Stimulated activated CD8-positive, alpha-beta memory T cell treated with anti-CD3 and anti-CD28 coated beads, Interleukin-4, amount 100 ng/mL, for 1 hour (primary cell): Measurements from ENCODE around the gene NOTCH2.
"Not testable (repeated sequence)": the region's sequence is repeated elsewhere in the genome, so short reads cannot be mapped to it uniquely, and the experiment has no call there.

Experiments
- DNase-seq, 2 donors: peaks; one replicate each; pipeline ENCODE4 v3.0.0-alpha.2; 2020; ENCODE audit warnings: low read depth in 2 of 2, low spot score in 1 of 2

NOTCH2 gene

DNA sequence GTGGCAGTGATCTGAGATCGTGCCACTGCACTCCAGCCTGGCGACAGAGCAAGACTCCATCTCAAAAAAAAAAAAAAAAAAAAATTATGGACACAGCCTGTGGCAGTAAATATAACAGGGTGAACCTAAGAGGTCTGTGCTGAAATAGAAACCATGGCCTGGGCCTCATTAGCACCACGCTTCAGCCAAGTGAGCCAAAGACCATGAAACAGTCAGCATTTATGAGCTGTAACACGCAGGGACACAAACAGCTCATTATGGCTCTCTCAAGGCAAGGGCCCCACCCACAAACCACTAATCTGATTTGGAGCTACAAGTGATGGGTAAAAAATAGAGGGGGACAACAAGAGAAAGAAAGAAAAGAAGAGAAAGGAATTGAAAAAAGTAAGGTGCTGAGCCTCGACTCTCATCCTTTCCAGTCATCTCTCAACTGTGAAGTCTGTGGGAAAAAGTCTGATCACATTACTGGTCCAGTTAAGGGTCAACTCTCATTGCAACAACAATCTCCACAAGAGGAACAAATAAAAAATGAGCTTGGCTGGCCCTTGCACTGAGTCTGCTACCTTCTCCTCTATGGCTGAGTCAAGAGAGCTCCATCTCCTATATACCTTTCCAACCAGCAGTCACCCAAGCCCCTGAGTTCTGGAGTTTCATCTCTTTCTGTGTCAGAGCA lies 93.7 kb downstream of the NOTCH2 start:
- DNase-seq, result not testable (repeated sequence)

- DNase-seq, result no peak
Observed at GRCh38 chr1:119975006-119975405, 94.5 kb downstream of the NOTCH2 start.

DNA sequence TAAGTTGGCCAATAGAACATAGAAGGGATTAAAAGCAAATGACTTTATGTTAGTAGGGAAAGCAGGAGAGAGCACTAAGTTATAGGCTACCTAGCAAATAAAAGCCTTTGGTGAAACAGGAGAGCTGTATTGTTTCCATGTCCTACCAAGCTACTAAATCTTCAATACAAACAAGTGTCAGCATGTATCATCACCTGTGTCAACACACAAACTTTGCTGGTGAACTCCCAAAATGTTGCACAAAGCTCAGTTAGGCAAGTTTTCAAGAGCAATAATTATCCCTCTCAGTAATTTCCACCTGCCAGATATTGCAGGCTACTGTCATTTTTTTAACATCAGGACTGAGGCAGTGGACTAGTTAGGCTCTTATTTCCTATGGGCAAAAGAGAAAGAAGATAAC lies 95.4 kb downstream of the NOTCH2 start:
- DNase-seq, result no peak

- no peak for DNase-seq
Observed at GRCh38 chr1:119971710-119972570, 97.5 kb downstream of the NOTCH2 start.

GRCh38 chr1:119968601-119969000 lies 100.9 kb downstream of the NOTCH2 start:
- DNase-seq, result no peak

DNA sequence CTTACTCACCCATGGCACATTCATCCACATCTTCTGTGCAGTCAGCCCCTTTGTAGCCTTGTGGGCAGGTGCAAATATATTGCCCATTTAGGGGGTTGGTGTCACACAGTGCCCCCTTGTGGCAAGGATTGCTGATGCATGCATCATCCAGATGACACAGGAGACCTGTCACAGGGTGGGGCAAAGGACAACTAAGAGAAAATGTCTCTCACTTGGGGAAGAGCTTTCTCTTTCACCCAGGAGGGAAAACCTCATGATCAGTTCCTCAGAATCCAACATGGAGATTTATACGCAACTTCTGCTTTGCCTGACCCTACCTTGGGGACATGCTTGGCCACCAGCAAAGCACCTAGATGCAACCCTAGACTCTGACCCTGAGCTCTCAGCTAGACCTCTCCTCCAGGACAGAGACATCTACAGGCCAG lies 101.4 kb downstream of the NOTCH2 start:
- peak; percentile 52 to 53 for DNase-seq

GRCh38 chr1:119966681-119967080 lies 102.8 kb downstream of the NOTCH2 start:
- DNase-seq, result no peak

DNA sequence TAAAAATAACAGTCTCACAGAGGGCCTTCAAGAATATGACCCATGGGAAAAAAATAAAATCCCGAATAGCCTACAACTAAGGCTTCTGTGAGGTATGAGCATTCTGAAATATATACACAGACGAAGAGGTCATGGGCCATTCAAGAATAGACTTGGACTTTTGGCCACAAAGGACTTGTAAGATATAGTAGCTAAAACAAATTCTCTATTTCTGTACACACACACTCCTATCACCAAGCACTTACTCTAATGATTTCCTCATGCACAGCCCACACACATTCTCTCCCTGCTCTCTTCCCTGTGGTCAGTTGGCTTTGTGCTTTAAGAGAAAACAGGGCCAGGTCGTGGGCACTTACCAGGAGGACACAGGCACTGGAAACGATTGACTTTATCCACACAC lies 103.4 kb downstream of the NOTCH2 start:
- no peak for DNase-seq

GRCh38 chr1:119964673-119965363 lies 104.6 kb downstream of the NOTCH2 start:
- DNase-seq, result no peak

DNA sequence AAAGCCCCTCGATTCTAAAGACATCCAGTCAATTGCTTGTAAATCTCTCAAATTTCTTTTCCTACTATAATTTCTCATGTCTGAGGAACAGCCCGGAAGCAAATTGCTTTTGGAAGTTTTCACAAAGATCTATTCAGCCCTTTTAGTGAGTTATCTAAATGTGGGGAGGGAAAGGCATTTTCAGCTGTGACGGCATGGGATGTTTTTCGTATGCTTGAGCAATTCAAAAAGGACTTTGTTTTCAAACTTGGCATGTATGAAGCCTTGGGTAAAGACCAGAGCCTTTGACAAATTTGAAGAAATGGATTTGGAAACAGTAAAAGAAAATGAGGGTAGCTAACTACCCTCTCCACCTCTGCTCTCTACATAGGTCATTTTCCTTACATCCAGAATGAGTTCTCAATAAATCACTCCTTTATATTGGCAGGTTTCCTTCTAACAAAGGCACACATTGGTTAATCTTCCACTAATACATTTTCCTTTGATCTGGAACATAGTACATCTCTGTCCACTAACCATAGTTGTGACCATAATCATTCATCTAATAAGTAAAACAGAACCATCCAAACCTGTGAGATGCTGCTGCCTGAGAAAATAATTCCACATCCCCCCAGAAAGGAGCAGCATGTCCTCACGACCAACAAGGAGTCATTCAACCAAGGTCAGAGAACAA lies 107.0 kb downstream of the NOTCH2 start:
- no peak for DNase-seq

- no peak for DNase-seq
Observed at GRCh38 chr1:119960501-119960900, 109.0 kb downstream of the NOTCH2 start.

GRCh38 chr1:119959268-119960220 lies 109.9 kb downstream of the NOTCH2 start:
- no peak for DNase-seq

GRCh38 chr1:119958223-119958622 lies 111.2 kb downstream of the NOTCH2 start:
- DNase-seq, result no peak

DNA sequence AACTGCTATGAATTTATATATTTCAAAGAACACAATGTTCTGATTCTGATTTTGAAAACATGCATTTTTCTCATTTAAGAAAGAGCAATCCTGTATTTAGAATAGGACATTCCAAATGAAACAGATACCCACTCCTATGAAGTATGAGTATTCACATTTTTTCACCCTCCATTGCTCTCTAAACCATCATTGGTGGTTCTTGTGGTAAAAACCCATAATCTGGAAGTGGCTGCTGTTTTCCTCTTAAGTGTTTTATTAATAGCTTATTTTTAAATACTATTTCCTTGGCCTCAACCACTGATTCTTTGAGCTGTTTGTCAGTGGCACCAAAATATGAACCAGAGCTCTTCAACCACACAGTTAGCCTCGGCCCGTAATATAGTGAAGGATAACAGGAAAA lies 113.2 kb downstream of the NOTCH2 start:
- DNase-seq, result no peak

- no peak for DNase-seq
Observed at GRCh38 chr1:119954476-119955422, 114.7 kb downstream of the NOTCH2 start.

- no peak for DNase-seq
Observed at GRCh38 chr1:119953266-119953998, 116.0 kb downstream of the NOTCH2 start.

GRCh38 chr1:119952496-119952895 lies 117.0 kb downstream of the NOTCH2 start:
- no peak for DNase-seq
